GM12878 (cell line): ENCODE measurements around the gene PRKG1. TPM values are rescaled to one million over a fixed set of nuclear protein-coding genes. Genes with fewer than 3 reads are reported as not detected.

Experiments
- ATAC-seq: fragments of 200-7000 bp; cut with Tn5 transposase; 3 replicates; pipeline ENCODE4 v1.9.1; 2020; ENCODE audit warnings: mild to moderate bottlenecking, moderate library complexity
- BruUV-seq: library from RNA; stranded (reverse); fragments of 400-500 nt; replicated peaks from 2 replicates; lab custom pipeline; 2021; lab: Mats Ljungman, UMichigan
- CTCF ChIA-PET: fragments of 300-600 bp; sonication (Branson Sonifier 250); formaldehyde crosslinking; extraction: SDS; loops from one replicate; lab custom pipeline; 2021; ENCODE audit warnings: inconsistent platforms; lab: Yijun Ruan, JAX
- POLR2A ChIA-PET: fragments of 350-600 bp; formaldehyde crosslinking; extraction: SDS; loops from one replicate; lab custom pipeline; 2021; ENCODE audit warnings: inconsistent platforms; lab: Charles Lee
- RAD21 ChIA-PET: fragments of 300-600 bp; sonication (Branson Sonifier 250); formaldehyde crosslinking; loops from one replicate; lab custom pipeline; 2023; ENCODE audit warnings: antibody characterized with exemption; ENCODE audit not compliant: unreplicated experiment; lab: Charles Lee
- SMC1A ChIA-PET: fragments of 300-600 bp; sonication (Branson Sonifier 250); formaldehyde crosslinking; loops from one replicate; lab custom pipeline; 2023; ENCODE audit not compliant: unreplicated experiment, uncharacterized antibody; lab: Charles Lee
- DNase-seq: peaks from one replicate; pipeline ENCODE4 v3.0.0-alpha.2; 2011; ENCODE audit warnings: low read depth, low spot score
- FAIRE-seq: peaks from 3 replicates; lab custom pipeline; 2011; peaks lifted over from hg19 to GRCh38; lab: Jason Lieb, UNC
- H2AFZ ChIP-seq: 2 replicates; pipeline ENCODE4 v1.6.0; 2011; ENCODE audit warnings: low read depth, low read length, control low read depth; ENCODE audit not compliant: control insufficient read depth
- H3K27ac ChIP-seq: 2 replicates; pipeline ENCODE4 v1.5.1; 2011; ENCODE audit warnings: control low read depth; ENCODE audit not compliant: control insufficient read depth, insufficient read depth
- H3K27me3 ChIP-seq, 2 experiments: replicated peaks in 1 of 2; 2 replicates each; pipeline versions ENCODE4 v1.6.0 to v1.6.1; 2011; ENCODE audit warnings: low read length in 1 of 2; ENCODE audit not compliant: control insufficient read depth in 2 of 2, insufficient read depth in 2 of 2
- H3K36me3 ChIP-seq, 2 experiments: 2 replicates each; pipeline ENCODE4 v1.5.1; 2011; ENCODE audit warnings: low read length in 1 of 2; ENCODE audit not compliant: control insufficient read depth in 2 of 2, insufficient read depth in 2 of 2
- H3K4me1 ChIP-seq: 2 replicates; pipeline ENCODE4 v1.6.1; 2011; ENCODE audit warnings: mild to moderate bottlenecking, low read length, moderate library complexity, mixed read lengths; ENCODE audit not compliant: control insufficient read depth, insufficient read depth
- H3K4me2 ChIP-seq: 2 replicates; pipeline ENCODE4 v1.6.0; 2011; ENCODE audit warnings: control low read depth; ENCODE audit not compliant: control insufficient read depth, insufficient read depth
- H3K4me3 ChIP-seq: fragments of 200-600 bp; sonication (generic); 2 replicates; pipeline ENCODE4 v1.5.1; 2016
- H3K79me2 ChIP-seq: 2 replicates; pipeline ENCODE4 v1.6.0; 2011; ENCODE audit warnings: low read length; ENCODE audit not compliant: control insufficient read depth, insufficient read depth
- H3K9ac ChIP-seq: 2 replicates; pipeline ENCODE4 v1.8.0; 2011; ENCODE audit warnings: low read length, control low read depth, mixed read lengths; ENCODE audit not compliant: control insufficient read depth, insufficient read depth
- H3K9me3 ChIP-seq: replicated peaks from 3 replicates; pipeline ENCODE4 v1.5.1; 2011; ENCODE audit warnings: mild to moderate bottlenecking, low read length; ENCODE audit not compliant: control insufficient read depth, insufficient read depth
- H4K20me1 ChIP-seq: 2 replicates; pipeline ENCODE4 v1.6.0; 2011; ENCODE audit not compliant: control insufficient read depth, insufficient read depth
- ATF7 ChIP-seq: fragments of 450-650 bp; IDR thresholded peaks from 2 replicates; pipeline ENCODE4 v1.6.1; 2016; ENCODE audit warnings: low read depth, mild to moderate bottlenecking
- BCLAF1 ChIP-seq: fragments of 450-650 bp; IDR thresholded peaks from 2 replicates; pipeline ENCODE4 v1.6.1; 2017; ENCODE audit warnings: antibody characterized with exemption, mild to moderate bottlenecking, moderate library complexity
- CBFB ChIP-seq: IDR thresholded peaks from 2 replicates; pipeline ENCODE4 v1.6.1; 2016; ENCODE audit warnings: antibody characterized with exemption, low read depth
- RELB ChIP-seq: fragments of 450-650 bp; IDR thresholded peaks from 2 replicates; pipeline ENCODE4 v1.6.1; 2017; ENCODE audit warnings: low read depth, mild to moderate bottlenecking, moderate library complexity
- RUNX3 ChIP-seq: IDR thresholded peaks from 2 replicates; pipeline ENCODE4 v1.6.1; 2012; ENCODE audit warnings: low read length, inconsistent platforms
- TBL1XR1 ChIP-seq: IDR thresholded peaks from 2 replicates; pipeline ENCODE4 v1.6.1; 2012; ENCODE audit warnings: low read depth, low read length, improper control_type of control experiment
- TCF7 ChIP-seq: IDR thresholded peaks from 2 replicates; pipeline ENCODE4 v1.6.1; 2014; ENCODE audit warnings: antibody characterized with exemption, borderline replicate concordance
- ZBTB40 ChIP-seq: fragments of 450-650 bp; IDR thresholded peaks from 2 replicates; pipeline ENCODE4 v1.6.1; 2016; ENCODE audit warnings: mild to moderate bottlenecking, moderate library complexity, borderline replicate concordance
- WGBS: methylation state at CpG from one replicate; pipeline ENCODE4 v1.1.6; 2016; ENCODE audit warnings: low lambda C conversion rate; ENCODE audit not compliant: insufficient replicate concordance, insufficient coverage; ENCODE audit errors: missing lambda C conversion rate; 5-methylcytosine and 5-hydroxymethylcytosine counted together
- in situ Hi-C: fragments of 300-500 bp; cut with MboI; formaldehyde crosslinking; loops from 9 replicates; pipeline ENCODE4 v1.14.3; 2018; ENCODE audit warnings: mixed read lengths
- intact Hi-C: fragments of 100-400 bp; cut with micrococcal nuclease; formaldehyde crosslinking; loops from one replicate; pipeline ENCODE4 v1.14.2; 2022; ENCODE audit not compliant: unreplicated experiment
- polyA plus RNA-seq, 11 experiments: library from polyadenylated mRNA; depleted of rRNA in 4 of 11; unstranded in 6 of 11; stranded (reverse) in 5 of 11; fragments of >200 nt; fragmentation: Nextera tagmentation in 4 of 11; fragmentation: Illumina TruSeq in 1 of 11; extraction: Ambion mirVana in 4 of 11; extraction: Trizol in 1 of 11; gene quantifications; 1 replicate in 1 of 11; 2 replicates in 10 of 11; pipeline versions ENCODE4 v1.2.1 to v1.2.3, GENCODE V29; 2011 to 2016; ENCODE audit warnings: inconsistent platforms in 2 of 11, missing spikeins in 2 of 11, low read depth in 1 of 11
- total RNA-seq, 4 experiments: library from RNA; depleted of rRNA in 3 of 4; stranded (reverse); fragments of >200 nt in 3 of 4; fragmentation: Illumina TruSeq in 1 of 4; extraction: Trizol in 1 of 4; gene quantifications; 2 replicates each; pipeline versions ENCODE4 v1.2.1 to v1.2.3, GENCODE V29; 2013 to 2021
- TF ChIP-seq, protein P1 (sequence below): fragments of 150-350 bp; IDR thresholded peaks from 2 replicates; pipeline ENCODE4 v1.6.1; 2014; ENCODE audit warnings: mild to moderate bottlenecking, low read depth, low read length

PRKG1 gene
- total and polyA plus RNA-seq, 10 of the 15 experiments (the other 5 are each of a cell fraction or from before 2014, with no cell fraction given) = 0.04 to 0.05 TPM; not detected in 8

DNA sequence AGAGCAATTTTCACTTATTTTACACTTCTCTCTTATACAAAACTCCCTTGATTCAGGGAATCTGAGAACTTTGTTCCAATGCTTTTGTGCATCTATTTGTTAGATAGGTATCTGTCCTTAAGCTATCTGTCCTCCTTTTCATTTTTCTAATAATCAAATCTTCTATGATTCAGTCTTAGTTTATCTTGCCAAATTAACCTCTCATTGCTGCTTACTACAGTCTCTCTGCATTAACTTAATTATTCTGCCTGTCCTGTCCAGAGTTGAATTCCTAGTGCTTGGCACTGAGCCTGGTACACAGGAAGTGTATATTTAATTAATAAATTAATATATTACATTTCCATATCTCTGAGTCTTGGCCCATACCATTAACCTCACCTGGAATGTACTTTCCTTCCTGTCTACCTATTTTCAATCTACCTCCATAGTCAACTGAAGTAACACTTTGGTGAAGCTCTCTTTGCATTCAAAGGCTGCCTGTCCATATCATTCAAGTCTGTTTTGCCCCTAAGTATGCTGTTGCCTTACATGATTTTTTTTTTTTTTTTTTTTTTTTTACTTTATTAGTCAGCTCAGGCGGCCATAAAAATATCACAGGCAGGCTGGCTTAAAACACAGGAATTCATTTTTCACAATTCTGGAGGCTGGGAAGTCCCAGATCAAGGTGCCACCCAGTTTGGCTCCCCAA, 691.1 kb downstream of the PRKG1 start:
- no peak overlapping the region for H3K9ac ChIP-seq
- intact Hi-C loops = no loop called here
- ChIA-PET SMC1A (interaction anchor here (1.0 to 2.1 kb wide), 2 partner anchors 9 to 73 kb away, joined by 3 to 10 read pairs; no protein-coding TSS in a partner anchor), CTCF (interaction anchor here (1.4 kb wide), 1 partner anchor 9 kb away, joined by 3 read pairs; no protein-coding TSS in a partner anchor), POLR2A (interaction anchor here (0.7 kb wide), 1 partner anchor 10 kb away, joined by 4 read pairs; no protein-coding TSS in a partner anchor), RAD21 (no interaction called here)
- H2AFZ ChIP-seq = no peak overlapping the region
- FAIRE-seq (no peak), DNase-seq (no peak), ATAC-seq (no peak)
- BruUV-seq = no TSS peak
- WGBS = 0% methylated on average over 1 of the region's 1 CpG
- no peaks in the 10 kb centered on the region for H3K9me3 ChIP-seq
- no peaks in the 10 kb centered on the region for H3K79me2 ChIP-seq
- no peak overlapping the region for H3K27ac ChIP-seq
- H3K4me1 ChIP-seq = no peaks in the 10 kb centered on the region
- no peaks in the 10 kb centered on the region for H3K36me3 ChIP-seq
- no peak overlapping the region for H3K4me3 ChIP-seq
- H4K20me1 ChIP-seq = no peaks in the 10 kb centered on the region
- in situ Hi-C loops = no loop called here
- H3K4me2 ChIP-seq = no peak overlapping the region
- H3K27me3 ChIP-seq = no peaks in the 10 kb centered on the region
- TF ChIP-seq ZBTB40 = no peak
- TF ChIP-seq RUNX3 = no peak
- TF ChIP-seq, protein P1, sequence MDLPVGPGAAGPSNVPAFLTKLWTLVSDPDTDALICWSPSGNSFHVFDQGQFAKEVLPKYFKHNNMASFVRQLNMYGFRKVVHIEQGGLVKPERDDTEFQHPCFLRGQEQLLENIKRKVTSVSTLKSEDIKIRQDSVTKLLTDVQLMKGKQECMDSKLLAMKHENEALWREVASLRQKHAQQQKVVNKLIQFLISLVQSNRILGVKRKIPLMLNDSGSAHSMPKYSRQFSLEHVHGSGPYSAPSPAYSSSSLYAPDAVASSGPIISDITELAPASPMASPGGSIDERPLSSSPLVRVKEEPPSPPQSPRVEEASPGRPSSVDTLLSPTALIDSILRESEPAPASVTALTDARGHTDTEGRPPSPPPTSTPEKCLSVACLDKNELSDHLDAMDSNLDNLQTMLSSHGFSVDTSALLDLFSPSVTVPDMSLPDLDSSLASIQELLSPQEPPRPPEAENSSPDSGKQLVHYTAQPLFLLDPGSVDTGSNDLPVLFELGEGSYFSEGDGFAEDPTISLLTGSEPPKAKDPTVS = no peak
- no peak for TF ChIP-seq TCF7
- no peak for TF ChIP-seq BCLAF1
- no peak for TF ChIP-seq TBL1XR1
- no peak for TF ChIP-seq RELB
- no peak for TF ChIP-seq CBFB
- no peak for TF ChIP-seq ATF7
